Tibial nerve (tissue), 4 donors: Measurements from ENCODE around the gene GRHL1.

Source experiments
- CTCF ChIP-seq, 5 experiments: fragments of 200-600 bp in 3 of 5; fragments of 450-650 bp in 2 of 5; sonication (generic) in 3 of 5; IDR thresholded peaks; one replicate each; pipeline ENCODE4 v1.5.1; 2016 to 2019; ENCODE audit warnings: antibody characterized with exemption in 5 of 5, mild to moderate bottlenecking in 3 of 5, moderate library complexity in 2 of 5
- EP300 ChIP-seq, 2 donors: sonication (generic); formaldehyde crosslinking; IDR thresholded peaks; one replicate each; pipeline ENCODE4 v1.6.1; 2017; ENCODE audit warnings: antibody characterized with exemption in 2 of 2, mild to moderate bottlenecking in 1 of 2
- POLR2A ChIP-seq, 2 donors: fragments of 450-650 bp; IDR thresholded peaks; one replicate each; pipeline ENCODE4 v1.6.1; 2017; ENCODE audit warnings: antibody characterized with exemption in 2 of 2, mild to moderate bottlenecking in 2 of 2, moderate library complexity in 2 of 2

- no peak for TF ChIP-seq CTCF (IDR thresholded peaks at IDR 0.05)
- TF ChIP-seq EP300 (IDR thresholded peaks at IDR 0.05) = no peak
- no peak for TF ChIP-seq POLR2A (IDR thresholded peaks at IDR 0.05)
Measured at GRCh38 chr2:9970200-9971044, 18.9 kb downstream of the GRHL1 start.
